KMS-11 (cell line): ENCODE data around the gene ROR1.

Source experiments
- H2AFZ ChIP-seq: fragments of 200-600 bp; sonication (generic); 2 replicates; pipeline ENCODE4 v1.6.1; 2016; ENCODE audit warnings: antibody characterized with exemption, mixed run types, low read depth
- H3K27ac ChIP-seq: fragments of 200-600 bp; sonication (generic); 2 replicates; pipeline ENCODE4 v1.6.1; 2016; ENCODE audit warnings: mild to moderate bottlenecking, mixed run types
- H3K27me3 ChIP-seq: fragments of 200-600 bp; sonication (generic); 2 replicates; pipeline ENCODE4 v1.6.1; 2017; ENCODE audit warnings: mild to moderate bottlenecking, low read depth, mixed run types, moderate library complexity; ENCODE audit not compliant: insufficient read depth
- H3K36me3 ChIP-seq: fragments of 200-600 bp; sonication (generic); 2 replicates; pipeline ENCODE4 v1.6.1; 2017; ENCODE audit warnings: mild to moderate bottlenecking, mixed run types; ENCODE audit not compliant: insufficient read depth
- H3K4me1 ChIP-seq: fragments of 200-600 bp; sonication (generic); 2 replicates; pipeline ENCODE4 v1.6.1; 2016; ENCODE audit warnings: mild to moderate bottlenecking, low read depth, mixed run types; ENCODE audit not compliant: poor library complexity, severe bottlenecking
- H3K4me2 ChIP-seq: fragments of 200-600 bp; sonication (generic); 2 replicates; pipeline ENCODE4 v1.7.0; 2016; ENCODE audit warnings: mild to moderate bottlenecking, mixed run types
- H3K4me3 ChIP-seq: fragments of 200-600 bp; sonication (generic); IDR thresholded peaks from 2 replicates; pipeline ENCODE4 v1.6.1; 2017; ENCODE audit warnings: low read depth, low read length, mixed read lengths; ENCODE audit not compliant: insufficient read depth
- H3K79me2 ChIP-seq: fragments of 200-600 bp; sonication (generic); 2 replicates; pipeline ENCODE4 v1.6.1; 2016; ENCODE audit warnings: low read depth, mixed run types; ENCODE audit not compliant: insufficient read depth
- H3K9ac ChIP-seq: fragments of 200-600 bp; sonication (generic); 2 replicates; pipeline ENCODE4 v1.6.1; 2016; ENCODE audit warnings: mild to moderate bottlenecking, mixed run types
- H4K20me1 ChIP-seq: fragments of 200-600 bp; sonication (generic); 2 replicates; pipeline ENCODE4 v1.6.1; 2016; ENCODE audit warnings: mild to moderate bottlenecking, mixed run types; ENCODE audit not compliant: insufficient read depth
- TF ChIP-seq, protein P1 (sequence below): fragments of 200-600 bp; sonication (generic); conservative IDR thresholded peaks from 2 replicates; pipeline ENCODE4 v1.6.1; 2017; ENCODE audit warnings: low read depth, mild to moderate bottlenecking, antibody characterized with exemption, low read length, moderate library complexity, mixed read lengths

The ROR1 gene

DNA sequence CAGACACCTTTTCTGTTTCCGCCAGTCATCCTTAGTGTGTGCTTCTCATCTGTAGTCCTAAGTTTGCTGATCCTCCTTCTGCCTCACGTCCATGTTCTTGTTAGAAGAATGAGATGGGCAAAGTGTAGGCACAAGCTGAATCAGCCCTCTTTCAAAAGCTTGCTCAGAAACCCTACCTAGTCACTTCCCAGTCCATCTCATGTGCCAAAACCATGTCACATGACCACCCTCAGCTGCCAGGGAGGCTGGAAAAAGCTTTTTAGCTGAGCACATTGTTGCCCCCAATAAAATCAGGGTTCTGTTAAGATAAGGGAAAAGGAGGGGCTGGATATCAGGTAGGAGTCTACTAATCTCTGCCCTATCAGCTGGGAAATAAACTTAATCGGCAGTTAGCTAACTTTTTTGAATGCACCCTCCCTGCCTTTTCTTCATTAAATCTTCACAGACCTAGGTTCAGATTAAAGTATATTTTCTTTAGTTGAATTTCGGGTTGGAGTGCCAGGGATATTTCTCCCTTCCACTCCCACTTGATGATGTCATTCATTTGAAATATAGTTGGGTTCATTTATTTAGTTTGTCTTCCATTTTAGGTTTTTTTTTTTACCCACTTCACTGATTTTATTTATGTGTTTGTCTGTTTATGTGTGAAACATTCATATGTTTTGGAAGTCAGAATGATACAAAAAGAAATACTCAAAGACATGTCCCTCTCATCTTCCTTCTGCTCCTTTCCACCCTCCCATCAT lies 129.2 kb downstream of the ROR1 start:
- H2AFZ ChIP-seq, result no peak overlapping the region
- no peaks in the 10 kb centered on the region for H3K4me1 ChIP-seq
- no peak overlapping the region for H3K9ac ChIP-seq
- TF ChIP-seq, protein P1, sequence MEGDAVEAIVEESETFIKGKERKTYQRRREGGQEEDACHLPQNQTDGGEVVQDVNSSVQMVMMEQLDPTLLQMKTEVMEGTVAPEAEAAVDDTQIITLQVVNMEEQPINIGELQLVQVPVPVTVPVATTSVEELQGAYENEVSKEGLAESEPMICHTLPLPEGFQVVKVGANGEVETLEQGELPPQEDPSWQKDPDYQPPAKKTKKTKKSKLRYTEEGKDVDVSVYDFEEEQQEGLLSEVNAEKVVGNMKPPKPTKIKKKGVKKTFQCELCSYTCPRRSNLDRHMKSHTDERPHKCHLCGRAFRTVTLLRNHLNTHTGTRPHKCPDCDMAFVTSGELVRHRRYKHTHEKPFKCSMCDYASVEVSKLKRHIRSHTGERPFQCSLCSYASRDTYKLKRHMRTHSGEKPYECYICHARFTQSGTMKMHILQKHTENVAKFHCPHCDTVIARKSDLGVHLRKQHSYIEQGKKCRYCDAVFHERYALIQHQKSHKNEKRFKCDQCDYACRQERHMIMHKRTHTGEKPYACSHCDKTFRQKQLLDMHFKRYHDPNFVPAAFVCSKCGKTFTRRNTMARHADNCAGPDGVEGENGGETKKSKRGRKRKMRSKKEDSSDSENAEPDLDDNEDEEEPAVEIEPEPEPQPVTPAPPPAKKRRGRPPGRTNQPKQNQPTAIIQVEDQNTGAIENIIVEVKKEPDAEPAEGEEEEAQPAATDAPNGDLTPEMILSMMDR, result no peak
- H3K27ac ChIP-seq, result no peak overlapping the region
- H3K79me2 ChIP-seq, result no peaks in the 10 kb centered on the region
- no peak overlapping the region for H3K4me3 ChIP-seq
- no peaks in the 10 kb centered on the region for H4K20me1 ChIP-seq
- H3K36me3 ChIP-seq, result no peaks in the 10 kb centered on the region
- H3K4me2 ChIP-seq, result no peak overlapping the region
- no peaks in the 10 kb centered on the region for H3K27me3 ChIP-seq

DNA sequence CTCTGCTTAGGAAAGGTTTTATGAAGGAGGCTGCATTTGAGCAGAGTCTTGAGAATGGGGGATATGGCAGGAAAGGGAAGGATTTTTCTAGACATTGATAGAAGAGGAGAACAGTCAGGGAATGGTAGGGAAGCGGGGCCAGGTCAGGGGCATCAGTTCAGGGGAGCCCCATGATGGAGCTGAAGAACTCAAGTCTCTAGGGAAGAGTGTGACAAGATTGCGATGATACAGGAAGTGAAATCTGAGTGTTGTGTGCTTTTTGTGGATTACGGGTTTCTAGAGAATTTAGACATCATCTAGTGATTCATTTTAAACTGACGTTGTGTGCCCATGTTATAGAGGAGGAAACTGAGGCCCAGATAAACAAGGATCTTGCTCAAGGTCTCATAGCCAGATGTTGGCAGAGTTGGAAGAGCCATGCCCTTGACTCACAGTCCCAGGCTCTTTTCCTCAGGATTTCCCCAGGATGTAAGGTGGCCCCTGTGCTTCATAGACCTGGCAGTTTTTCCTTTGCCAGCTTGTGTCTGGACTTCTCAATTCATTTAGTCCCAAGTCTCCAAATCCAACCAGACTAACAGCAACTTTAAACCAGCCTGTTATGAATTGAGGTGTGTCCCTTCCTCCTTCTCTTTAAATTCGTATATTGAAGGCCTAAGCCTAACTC lies 130.3 kb downstream of the ROR1 start:
- H3K4me3 ChIP-seq, result no peak overlapping the region
- H3K27ac ChIP-seq, result no peak overlapping the region
- no peaks in the 10 kb centered on the region for H3K27me3 ChIP-seq
- H4K20me1 ChIP-seq, result no peaks in the 10 kb centered on the region
- no peak overlapping the region for H3K9ac ChIP-seq
- TF ChIP-seq, protein P1, result no peak
- H3K4me2 ChIP-seq, result no peak overlapping the region
- H3K4me1 ChIP-seq, result no peaks in the 10 kb centered on the region
- no peaks in the 10 kb centered on the region for H3K79me2 ChIP-seq
- H2AFZ ChIP-seq, result no peak overlapping the region
- H3K36me3 ChIP-seq, result no peaks in the 10 kb centered on the region

DNA sequence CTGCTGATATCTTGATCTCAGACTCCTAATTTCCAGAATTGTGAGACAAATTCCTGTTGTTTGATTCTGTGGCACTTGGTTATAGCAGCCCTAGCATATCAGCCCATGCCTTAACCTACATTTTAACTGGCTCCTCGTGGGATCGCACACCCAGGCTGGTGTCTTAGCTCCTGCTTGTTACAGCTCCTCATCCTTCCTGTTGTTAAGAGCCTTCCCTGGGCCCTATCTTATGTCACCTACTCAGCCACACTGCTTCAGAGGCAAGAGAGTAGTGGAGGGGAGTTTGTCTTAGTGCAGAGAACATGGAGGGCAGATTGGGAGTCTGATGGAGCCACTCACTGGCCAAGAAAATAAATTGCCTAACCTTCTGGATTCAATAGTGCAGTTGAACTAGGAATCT lies 131.0 kb downstream of the ROR1 start:
- H4K20me1 ChIP-seq, result no peaks in the 10 kb centered on the region
- H3K4me1 ChIP-seq, result no peaks in the 10 kb centered on the region
- TF ChIP-seq, protein P1, result no peak
- H2AFZ ChIP-seq, result no peak overlapping the region
- no peaks in the 10 kb centered on the region for H3K36me3 ChIP-seq
- no peak overlapping the region for H3K4me2 ChIP-seq
- no peak overlapping the region for H3K9ac ChIP-seq
- H3K79me2 ChIP-seq, result no peaks in the 10 kb centered on the region
- no peak overlapping the region for H3K4me3 ChIP-seq
- no peaks in the 10 kb centered on the region for H3K27me3 ChIP-seq
- H3K27ac ChIP-seq, result no peak overlapping the region

DNA sequence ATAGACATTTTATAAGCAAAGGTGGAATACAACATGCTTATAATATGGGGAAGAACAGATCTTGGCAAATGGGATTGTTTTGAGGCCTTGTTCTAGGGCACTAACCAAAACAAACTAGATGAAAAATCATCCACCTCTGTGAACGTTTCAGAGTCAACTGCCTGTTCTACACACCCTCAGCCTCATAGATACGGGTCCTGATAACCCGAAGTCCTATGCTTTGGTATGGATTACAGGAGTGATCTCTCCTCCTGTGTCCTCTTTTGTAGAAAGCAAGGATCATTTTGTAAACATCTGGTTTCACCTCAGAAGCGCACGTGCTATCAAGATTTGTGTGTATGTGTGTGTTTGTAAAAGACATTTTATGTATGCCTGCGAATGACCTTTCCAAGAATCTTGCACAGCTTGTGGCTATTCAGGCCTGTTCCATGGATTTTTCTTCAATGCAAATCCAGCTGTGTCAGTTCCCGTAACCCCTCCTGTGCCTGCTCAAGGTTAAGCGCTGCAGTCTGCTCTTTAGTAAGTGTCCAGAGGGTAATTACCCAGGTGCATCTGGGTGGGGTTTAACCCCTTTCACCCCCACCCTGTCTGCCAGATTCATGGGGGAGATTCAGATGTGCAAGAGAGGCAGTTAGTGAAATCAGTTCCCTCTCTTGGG lies 132.4 kb downstream of the ROR1 start:
- Histone ChIP-seq H4K20me1 (no peaks in the 10 kb centered on the region), H3K4me2 (no peak overlapping the region), H3K4me1 (no peaks in the 10 kb centered on the region), H2AFZ (no peak overlapping the region), H3K27me3 (no peaks in the 10 kb centered on the region), H3K9ac (no peak overlapping the region), H3K27ac (no peak overlapping the region), H3K79me2 (no peaks in the 10 kb centered on the region), H3K36me3 (no peaks in the 10 kb centered on the region), H3K4me3 (no peak overlapping the region)
- TF ChIP-seq, protein P1, result no peak
